NCI-H2029 (cell line): ENCODE measurements around the gene ZBTB7C.
A peak's percentile ranks its signal among the peaks of the same experiment; 100 is the strongest.

Experiments used
- DNase-seq: peaks from one replicate; lab custom pipeline; 2025; lab: John Stamatoyannopoulos, UW

Gene ZBTB7C

DNA sequence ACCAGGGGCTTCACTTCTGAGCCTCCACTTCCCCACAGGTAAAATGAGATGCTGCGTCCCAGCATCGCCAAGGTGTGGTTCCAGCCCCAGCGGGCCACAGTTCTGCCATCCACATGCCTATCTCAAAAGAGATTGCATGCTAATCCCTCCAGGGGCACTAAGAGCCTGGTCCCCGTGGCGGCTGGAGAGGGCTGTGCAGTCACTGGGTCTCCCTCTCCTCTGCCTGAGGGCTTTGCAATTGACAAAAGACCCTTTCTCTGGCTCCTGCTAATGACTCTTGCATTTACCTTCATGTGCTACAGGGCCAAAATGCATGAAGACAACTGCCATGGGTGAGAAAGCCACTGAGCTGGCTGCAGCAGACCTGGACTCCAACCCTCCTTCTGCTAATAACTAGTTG, 18.5 kb downstream of the ZBTB7C start:
- no peak for DNase-seq

DNA sequence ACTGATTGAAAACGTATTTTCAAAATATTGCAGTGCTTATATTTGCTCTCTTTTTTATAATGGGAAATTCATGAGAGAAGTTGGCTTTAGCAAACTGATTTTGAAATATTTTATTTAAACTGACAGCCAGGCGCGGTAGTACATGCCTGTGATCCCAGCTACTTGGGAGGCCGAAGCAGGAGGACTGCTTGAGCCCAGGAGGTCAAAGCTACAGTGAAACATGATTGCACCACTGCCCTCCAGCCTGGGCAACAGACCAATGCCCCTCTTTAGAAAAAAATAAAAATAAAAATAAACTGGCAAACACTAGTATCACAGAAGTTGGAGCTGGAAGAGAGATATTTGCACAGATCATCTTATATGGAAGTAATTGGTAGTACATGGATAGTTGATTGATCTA, 20.7 kb downstream of the ZBTB7C start:
- DNase-seq, result no peak

DNA sequence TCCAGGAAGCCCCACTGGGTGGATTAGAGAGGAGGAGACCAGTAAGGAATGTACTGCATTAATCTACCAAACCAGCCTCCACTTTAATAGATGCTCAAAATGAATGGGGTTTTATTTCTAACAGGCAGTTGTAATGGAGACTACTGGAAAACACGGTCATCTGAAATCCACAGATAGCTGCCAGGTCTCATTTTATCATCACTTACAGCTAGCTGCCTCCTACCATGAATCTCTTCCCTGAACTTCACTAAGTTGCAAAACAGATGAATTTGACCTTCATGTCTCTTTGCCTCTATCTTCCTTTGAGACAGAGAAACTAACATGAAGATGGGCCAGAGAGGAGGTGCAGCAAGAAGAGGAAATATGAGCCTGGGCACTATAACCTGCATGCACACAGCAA, 21.9 kb downstream of the ZBTB7C start:
- DNase-seq, result no peak

DNA sequence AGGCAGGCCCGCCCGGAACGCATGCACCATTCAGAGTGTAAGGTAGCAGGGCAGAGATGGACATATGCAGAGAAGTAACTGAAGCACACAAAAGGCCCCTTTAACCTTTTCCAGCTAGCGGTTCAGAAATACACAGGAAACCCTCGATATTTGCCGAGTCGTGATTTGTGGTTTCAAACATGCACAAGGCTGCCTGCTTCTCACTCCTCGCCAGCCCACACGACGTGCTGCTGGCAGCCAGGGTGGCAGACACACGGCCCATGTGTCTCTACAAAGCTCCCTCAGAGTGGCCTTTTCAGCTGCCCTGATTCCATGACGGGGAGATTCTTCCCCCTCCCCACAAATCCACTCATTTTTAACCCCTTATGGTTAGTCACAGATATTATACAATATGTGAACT, 23.6 kb downstream of the ZBTB7C start:
- DNase-seq, result no peak

DNA sequence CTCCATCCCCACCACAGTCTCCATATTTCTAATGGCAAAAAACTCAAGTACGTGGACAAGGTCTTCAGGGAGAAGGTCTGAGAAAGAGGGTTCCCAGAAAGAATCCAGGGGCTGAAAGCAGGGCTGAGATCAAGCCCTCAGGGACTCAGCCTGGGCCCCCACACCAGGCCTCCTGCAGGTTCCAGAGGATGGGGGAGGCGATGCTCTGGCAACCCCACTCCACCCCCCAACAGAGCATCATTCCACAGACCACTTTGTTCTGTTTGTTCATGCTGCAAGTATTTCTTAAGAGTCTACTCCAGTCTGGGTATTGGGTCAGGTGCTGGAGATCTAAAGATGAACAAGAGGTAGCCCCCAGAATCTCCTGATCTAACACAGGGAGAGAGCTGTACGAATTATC, 32.2 kb downstream of the ZBTB7C start:
- no peak for DNase-seq

DNA sequence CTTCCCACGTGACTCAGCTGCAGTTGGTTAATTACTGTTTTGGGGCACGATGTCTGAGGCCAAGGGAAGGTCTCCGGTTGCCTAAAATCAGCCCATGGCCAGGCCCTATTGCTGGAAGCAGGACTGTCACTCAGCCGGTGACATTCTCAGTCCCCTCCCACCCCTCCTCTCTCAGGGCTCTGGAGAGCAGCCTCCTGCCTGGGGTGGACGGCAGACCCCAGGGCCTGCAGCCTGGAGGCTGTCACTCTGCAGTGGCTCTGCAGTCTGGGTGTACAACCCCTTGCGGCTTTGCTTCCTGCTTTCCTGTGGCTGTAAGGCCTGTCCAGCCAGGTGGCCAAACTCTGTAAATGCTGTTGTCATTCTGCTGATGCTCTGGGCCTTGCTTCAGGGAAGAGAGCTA, 32.8 kb downstream of the ZBTB7C start:
- DNase-seq, result no peak

DNA sequence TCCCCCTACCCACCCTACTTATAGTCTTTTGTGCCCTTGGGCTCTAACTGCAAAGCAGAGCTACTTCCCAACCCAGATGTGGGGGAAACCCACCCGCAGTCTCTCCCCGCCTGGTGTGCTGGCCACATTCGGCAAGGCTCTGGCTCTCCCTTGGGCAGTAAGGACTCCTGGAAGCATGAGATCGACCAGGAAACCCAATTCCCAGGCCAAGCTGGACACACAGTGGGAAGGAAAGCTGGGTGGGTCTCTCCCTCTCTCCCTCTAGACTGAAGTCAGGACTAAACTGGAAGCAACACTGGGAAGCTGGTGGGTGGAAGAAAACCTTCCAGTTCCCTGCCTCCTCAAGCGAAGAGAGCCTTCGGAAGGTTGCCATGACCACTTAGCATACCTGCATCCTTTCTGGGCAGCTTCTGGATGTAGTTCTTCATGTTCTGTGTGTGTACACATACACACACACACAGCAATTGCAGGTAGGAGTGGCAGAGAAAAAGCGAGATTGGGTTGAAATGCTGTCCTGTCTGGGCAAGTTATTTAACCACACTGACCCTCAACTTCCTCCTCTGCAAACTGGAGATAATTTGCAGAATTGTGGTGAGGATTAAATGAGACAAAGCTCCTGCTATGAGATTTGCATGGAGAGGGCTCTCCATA, 33.9 kb downstream of the ZBTB7C start:
- no peak for DNase-seq

DNA sequence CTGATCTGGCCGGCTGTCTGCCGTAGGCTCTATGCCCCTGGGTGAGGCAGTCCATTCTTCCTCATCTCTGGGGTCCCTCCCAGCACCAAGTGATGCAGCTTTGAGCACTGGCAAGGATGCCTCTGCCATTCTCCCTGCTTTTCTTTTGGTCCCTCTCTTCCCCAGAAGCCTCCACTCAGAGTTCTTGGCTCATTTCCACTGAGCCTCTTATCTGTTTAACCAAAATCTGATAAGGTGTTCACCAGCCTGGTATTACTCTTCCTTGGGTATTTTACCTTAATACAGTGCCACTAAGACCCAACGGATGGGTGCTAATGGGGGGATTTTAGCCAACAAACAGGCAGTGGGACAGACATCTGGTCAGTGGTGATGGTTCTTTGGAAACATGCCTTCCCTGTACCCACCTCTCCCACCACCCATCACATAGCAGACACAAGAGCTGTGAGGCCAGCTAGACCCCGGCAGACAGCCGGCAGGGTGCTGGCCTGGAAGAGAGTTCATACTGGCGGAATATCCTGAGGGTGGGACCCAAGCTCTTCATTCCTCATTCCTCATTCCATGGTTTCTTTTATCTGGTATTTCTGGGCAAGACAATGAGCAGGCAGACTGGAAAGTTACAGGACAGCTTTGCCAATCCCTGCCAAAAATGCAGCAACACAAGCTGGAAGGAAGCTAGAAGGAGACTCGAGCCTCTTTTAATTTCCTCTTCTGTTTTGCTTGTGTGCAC, 34.6 kb downstream of the ZBTB7C start:
- DNase-seq, result no peak

DNA sequence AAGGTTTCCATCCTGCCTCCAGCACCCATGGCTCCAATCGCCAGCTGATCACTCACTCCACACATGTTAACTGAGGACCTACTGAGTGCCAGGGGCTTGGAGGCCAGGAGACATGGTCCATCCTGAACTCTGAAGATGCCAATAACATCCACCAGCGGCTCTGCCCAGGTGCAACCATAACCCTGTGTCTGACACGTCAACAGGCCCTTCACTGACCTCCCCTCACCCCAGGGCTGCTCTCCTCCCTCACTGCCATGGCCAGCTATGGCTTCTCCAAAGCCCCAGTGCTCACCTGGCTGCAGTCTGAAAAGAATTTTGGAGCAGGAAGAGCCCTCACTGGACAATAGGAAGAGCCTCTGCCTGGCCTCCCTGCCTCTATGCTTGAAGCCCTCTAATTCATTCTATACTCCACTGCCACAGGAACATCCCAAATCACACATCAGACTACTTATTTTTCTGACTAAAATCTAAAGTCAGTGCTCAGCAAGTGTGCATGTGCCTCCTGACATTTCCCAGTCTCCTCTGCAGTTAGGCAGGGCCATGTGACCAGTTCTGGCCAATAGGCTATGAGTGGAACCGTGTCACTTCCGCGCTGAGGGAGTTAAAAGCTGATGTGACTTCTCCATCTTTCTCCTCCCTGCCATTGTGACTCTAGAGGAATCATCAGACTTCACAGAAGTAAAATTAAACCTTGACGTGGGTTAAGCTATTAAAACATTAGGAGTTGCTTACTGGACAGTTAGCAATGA, 37.2 kb downstream of the ZBTB7C start:
- no peak for DNase-seq

DNA sequence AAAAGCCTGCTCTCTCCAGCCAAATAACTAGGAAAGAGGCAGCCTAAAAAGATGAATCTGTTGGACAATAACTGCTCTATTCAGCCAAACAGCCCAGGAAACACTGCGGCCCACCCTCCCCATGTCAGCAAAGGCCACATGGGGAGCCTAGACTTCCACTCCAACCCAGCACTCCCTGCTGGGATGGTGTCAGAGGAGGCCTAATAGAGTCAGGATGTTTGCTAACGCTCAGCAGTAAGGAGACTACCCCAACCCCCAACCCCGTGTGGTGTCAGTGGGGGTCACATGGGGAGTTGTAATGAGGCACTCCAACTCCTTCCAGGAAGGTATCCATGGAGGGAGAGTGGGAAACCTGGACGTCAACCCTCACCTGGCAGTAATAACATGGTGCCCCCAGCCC, 41.6 kb downstream of the ZBTB7C start:
- peak; percentile 36 for DNase-seq

DNA sequence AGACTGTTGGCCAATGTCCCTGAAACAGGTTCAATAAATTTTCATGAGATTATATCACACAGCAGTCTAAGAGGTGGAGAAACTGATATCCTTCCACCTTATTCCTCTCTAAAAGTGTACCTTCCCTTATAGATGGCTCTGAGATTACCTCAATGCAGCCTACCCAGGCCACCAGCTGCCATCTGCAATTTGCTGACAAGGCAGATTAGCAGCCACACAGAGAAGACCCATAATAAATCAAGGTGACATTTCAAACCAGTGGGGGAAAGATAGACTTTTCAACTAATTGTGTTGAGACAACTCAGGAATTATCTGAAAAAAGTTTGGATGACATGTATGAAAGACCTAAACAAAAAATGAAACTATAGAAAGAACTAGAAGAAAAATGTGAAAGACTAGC, 43.2 kb downstream of the ZBTB7C start:
- DNase-seq, result no peak

DNA sequence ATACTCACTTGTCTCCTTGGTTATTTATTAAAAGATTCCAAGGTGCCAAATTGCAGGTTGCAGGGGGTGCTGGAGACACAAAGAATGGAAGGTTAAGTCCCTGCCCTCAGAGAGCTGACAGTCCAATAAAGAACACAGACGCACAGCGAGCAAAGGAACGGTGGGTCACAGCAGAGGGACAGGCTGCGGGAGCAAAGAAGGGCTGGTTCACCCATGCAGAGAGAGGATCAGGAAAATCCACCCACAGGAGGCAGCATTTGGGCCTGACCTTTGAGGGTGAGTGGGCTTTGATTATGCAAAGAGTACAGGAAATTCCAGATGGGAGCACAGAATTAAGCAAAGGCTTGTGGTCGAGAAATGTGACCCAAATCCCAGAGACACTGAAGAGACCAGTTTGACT, 45.0 kb downstream of the ZBTB7C start:
- no peak for DNase-seq

DNA sequence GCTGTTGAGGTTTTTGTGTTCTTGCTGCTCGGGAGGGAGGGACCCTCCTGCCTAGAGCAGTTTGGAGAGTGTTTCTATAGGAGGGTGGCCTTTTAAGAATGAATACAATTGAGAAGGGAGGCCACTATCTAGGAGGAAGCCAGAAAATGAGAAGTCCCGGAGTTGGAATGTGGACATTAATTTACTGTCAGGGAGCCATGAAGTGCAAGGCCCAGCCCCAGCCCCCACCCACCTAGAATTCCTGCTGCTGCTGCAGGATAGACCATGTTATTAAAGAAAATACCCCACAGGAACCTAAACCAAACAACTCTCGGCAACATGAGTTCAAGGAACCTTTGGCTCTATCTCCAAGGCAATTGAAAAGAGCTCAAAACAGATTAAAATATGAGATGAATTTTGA, 46.0 kb downstream of the ZBTB7C start:
- no peak for DNase-seq

DNA sequence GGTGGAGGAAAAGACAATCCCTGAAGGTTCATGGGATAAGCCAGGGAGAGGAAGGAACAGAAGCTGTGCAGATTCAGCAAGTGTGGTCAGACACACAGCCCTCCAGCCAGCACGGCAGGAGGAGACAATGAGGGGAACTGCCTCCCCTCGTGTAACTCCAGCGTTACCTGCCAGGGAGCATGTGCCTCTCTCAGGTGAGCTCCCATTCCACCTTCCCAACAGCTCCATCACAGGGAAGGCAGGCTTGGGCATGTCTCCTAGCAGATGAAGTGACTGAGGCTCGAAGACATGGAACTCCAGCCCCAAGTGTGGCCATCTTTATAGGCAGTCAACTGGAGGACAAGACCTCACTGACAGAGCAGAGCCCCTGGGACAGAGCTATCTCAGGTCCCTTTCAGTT, 47.4 kb downstream of the ZBTB7C start:
- no peak for DNase-seq

DNA sequence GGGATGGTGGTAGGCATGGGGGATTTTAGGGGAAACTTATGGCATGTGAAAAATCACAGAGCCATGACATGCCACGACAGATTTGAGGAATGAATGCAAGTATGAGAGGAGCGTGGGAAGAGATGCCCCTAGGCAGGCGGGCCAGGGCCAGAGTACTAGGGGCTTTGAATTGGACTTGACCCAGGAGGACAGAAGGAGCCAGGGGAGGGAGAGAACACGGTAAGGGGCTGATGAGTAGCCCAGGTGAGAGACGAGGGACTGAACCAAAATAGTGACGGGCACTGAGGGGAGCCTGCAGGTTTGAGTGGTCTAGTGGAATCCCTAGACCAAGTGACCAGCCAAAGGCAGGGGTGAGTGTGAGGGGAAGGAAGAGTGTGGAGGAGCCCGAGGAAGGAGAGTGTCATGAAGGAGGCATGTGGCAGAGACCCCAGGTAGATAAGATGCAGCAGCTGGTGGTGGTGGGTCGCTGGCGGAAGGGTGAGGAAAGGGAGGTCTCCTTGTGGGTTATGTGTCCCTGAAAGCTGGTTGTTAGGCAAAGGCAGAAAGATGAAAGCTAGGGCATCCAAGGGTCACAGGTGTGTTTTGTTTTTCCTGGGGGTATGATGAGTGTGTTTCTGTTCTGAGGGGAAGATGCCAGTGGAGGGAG, 48.7 kb downstream of the ZBTB7C start:
- no peak for DNase-seq

DNA sequence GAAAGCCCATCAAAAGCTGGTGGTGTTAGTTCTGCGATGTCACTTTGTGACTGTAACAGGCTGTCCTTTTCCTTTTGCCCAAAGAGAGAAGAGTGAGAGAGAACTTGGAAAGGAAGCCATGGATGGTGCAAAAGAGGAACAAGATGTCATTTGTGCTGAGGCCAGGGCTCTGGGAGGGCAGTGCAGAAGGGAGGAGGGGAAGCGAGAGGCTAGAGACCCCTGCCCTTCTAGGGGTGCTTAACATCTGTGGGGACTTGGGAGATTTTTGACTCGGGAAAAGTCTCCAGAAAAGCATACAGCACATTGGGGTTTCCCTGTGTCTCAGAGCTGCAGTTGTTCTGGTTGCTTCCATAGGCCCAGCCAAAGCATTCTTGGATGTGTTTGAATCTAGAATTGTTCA, 49.6 kb downstream of the ZBTB7C start:
- DNase-seq, result no peak

DNA sequence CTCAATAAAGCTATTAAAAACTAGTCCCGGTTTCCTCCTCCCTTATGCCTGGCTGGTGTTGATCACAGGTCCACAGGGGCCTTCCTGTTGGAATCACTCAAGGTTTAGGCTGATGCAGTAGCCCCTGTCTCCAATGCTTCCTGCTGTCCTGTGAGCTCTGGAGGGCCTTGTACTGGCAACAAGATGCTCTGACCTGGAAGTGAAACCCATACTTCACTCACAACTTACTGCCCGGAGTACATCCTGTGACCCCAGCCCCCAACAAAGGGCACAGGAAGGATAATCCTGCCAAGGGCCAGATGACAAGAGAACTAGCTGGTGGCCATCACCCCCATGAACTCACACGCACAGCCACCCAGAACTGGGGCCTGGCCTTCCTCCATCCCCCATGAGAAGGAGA, 50.3 kb downstream of the ZBTB7C start:
- DNase-seq, result no peak

DNA sequence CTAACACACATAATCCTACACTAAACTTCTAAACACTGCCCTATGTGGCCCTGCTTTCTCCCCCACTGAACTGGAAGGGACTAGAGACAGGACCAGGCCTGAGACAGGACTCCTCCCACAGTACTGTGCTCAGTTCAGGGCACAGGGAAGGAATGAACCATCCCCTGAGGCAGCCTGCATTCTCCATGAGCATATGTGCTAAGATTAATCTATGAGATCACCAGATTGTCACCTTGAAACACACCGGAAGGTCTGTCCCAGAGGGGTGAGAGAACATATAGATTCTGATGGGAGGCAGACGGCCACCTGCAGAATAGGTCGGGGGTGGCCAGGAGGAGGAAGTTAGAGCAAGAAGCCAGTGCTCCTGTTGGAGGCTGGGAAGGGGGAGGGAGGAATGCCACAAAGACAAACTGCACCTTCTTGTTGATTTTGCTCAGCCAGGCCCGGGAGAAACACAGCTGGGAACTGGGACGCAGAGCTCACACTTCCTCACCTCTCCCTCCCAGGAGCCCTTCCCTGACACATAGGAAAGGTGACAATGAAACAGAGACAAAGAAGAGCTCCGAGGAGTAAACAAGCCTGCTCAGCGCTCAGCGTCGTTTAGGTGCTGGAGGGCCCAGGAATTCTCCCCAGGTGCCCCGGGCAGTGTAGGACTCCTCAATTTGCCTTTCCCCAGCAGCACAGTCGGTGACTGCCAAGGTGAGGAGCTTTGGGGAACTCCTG, 52.1 kb downstream of the ZBTB7C start:
- peak; percentile 33 for DNase-seq

DNA sequence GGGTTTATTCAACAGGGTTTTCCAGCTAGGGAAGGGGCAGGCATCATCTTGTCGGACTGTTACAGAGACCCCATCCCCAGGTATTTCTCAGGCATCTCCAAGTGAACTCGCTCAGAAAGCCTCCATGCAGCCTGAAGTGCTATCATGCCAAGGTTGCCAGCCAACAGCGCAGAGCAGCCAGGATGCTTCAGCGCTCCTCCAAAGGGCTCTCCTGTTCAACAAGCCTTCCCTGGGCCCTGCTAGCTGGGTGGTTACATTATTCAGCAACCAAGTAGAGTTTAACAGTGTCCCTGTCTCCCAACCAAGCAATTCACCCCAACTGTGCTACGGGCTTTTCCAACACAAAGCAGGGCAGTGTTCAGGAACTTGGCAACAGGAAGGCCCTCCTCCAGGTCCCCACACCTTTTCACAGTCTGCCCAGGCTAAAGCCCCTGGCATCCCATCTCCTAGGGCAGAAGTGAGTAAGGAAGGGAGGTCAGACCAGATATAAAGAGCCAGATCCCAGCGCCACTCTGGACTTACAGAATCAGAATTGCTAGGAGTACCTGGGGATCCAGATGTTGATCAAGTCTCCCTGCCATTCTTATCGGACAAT, 52.9 kb downstream of the ZBTB7C start:
- DNase-seq, result no peak

DNA sequence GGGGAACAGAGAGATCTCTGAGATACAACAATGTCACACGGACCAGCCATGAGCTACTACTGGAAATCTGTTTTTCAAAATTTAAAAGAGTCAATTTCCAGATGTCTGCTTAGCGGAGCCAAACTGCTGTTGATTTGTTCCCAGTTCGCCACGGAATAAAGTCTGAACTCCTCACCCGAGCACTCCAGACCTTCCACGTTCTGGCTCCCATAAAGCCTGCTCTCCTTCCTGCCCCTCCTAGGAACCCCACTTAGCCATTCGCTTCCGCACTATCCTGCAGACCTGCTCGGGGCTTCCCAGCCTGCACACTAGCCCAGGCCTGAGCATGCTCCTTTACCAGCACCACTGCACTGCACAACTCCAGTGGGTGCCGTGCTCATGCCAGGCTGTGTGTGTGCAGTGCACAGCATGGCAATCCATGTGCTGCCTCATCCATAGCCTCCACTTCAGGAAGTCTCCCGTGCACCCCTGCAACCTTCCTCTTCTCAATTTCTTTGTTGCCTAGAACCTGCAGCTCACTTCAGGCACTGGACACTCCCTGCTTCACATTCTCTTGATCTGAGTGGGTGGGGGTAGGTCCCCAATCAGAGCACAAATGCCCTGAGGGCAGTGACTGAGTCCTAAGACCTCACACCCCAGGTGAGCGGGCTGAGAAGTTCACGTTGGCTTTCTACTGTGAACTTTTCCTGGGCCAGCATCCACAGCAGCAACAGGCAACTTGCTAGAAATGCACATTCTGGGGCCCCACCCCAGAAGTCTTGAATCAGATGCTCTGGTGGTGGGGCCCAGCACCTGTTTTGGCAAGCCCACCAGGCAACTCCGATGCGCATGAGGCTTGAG, 53.7 kb downstream of the ZBTB7C start:
- no peak for DNase-seq

DNA sequence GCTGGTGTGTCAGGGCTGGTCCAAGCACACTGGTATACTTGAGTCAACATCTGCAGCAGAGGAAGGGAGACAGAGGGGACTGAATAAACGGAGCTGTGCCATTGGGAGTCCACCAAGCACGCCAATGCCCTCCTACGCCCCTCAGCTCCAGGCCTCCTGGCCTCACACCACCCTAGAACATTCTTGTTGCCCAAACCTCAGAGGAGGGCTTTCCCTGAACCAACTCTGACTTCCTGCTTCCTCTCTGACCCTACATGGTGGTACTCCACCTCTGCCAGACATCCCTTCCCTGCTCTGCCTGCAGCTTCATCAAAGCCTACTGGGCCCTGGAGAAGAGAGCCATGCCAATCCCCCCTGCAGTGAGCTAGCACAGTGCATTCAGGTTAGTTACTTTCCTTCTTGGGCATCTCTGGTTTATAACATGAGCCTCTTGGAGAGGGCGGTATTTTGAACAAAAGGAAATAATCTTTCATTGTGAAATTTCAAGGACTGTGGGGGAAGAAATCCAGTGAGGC, 54.4 kb downstream of the ZBTB7C start:
- no peak for DNase-seq
